MV-4-11 (cell line): ENCODE measurements around the gene MTFR2.
"Not testable (repeated sequence)": the region's sequence is repeated elsewhere in the genome, so short reads cannot be mapped to it uniquely, and the experiment has no call there.

Source experiments
- DNase-seq: peaks from one replicate; lab custom pipeline; 2025; lab: John Stamatoyannopoulos, UW

MTFR2 gene

GRCh38 chr6:136235233-136235564 lies 14.9 kb downstream of the MTFR2 start:
- DNase-seq: no peak

- DNase-seq: no peak
Measured at GRCh38 chr6:136232701-136233100, 17.4 kb downstream of the MTFR2 start.

- DNase-seq: no peak
Measured at GRCh38 chr6:136230219-136230853, 19.8 kb downstream of the MTFR2 start.

GRCh38 chr6:136228814-136229213 lies 21.3 kb downstream of the MTFR2 start:
- DNase-seq: peak; percentile 81

DNA sequence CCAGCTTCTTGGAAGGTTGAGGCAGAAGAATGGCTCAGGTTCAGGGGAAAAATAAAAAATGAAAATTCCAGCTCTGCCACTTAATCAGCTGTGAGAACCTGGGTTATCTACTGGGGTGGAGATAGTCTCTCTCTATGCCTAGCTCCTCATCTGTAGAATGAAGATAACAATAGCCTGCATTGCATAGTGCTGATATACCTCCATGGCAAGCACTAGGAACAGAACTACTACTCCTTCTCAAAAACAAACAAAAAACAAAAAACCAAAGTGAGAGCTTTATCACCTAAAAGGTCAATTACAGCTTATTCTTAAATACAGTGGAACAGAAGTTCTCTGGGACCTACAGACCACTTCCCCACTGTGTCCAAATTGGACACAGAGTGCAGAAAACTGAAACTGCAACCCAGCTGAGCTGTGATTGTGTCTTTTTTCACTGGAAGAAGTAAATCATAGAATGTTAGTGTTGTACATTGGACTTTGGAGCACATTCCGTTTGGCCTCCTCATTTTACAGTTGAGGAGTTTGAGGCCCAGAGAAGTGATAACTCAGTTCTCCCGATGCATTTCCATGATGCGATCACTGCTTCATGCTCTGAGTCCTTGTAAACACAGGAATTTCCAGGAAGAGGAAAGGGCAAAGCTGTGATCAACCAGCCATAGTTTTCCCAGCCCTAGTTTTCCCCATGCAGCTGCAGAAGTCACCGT lies 23.3 kb downstream of the MTFR2 start:
- peak; percentile 13 for DNase-seq

DNA sequence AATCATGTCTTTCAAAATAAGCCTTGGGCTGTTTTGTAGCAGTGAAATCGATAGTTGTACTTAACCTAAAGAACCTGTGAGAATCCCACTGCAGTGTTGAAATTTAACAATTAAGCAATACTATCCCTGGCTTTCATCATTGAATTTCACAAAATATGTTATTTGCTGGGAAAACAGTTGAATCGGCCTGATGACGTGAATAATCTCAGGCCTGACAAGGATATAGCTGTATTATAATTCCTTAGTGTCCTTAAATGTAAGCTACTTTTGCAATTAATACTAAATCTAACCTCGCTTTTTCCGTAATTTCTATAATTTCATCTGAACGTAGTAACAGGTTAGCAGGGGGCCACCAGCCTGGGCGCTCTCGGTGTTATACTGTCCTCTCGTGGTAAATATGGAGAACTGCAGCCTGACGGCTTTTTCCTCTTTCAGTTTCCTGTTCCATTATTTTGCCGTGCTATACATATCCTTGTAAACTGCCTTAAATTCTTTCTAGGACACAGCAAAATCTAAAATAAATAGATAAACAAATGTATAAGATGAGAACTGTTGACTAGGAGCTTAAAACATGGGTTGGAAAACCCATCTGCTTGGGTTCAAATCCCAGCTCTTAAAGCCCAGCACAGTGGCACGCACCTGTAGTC lies 24.0 kb downstream of the MTFR2 start:
- DNase-seq: peak; percentile 54

GRCh38 chr6:136225496-136225895 lies 24.6 kb downstream of the MTFR2 start:
- no peak for DNase-seq

DNA sequence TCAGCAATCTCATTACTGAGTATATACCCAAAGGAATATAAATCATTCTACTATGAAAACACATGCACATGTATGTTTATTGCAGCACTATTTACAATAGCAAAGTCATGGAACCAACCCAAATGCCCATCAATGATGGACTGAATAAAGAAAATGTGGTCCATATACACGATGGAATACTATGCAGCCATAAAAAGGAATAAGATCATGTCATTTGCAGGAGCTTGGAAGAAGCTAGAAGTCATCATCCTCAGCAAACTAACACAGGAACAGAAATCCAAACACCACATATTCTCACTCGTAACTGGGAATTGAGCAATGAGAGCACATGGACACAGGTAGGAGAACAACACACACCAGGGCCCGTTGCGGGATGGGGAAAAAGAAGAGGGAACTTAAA lies 25.1 kb downstream of the MTFR2 start:
- not testable (repeated sequence) for DNase-seq

- DNase-seq: no peak
Measured at GRCh38 chr6:136216503-136217401, 33.4 kb downstream of the MTFR2 start.

- DNase-seq: no peak
Measured at GRCh38 chr6:136213853-136214252, 36.3 kb downstream of the MTFR2 start.

DNA sequence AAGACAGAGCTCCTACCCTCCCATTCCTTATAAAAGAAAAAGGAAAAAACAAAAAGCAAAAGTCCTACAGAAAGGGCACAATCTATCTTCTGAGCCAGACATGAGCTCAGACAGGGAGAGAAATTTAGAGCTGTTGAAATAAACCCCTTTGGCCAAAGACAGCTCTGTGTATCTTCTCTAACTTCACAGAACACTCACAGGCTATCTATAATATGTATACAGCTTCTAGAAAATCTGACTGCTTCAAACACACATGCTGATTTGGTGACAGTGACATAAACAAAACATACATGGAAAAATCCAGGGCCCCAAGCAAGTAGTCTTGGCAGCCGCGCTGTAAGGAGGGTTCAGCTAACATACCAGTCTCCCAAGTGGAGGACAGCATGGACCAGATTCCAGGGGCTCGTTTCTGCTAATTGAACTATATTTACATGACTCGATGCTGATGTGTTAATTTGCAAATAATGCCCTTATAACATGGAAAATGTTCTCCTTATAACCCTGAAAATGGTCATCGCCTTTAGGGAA lies 37.0 kb downstream of the MTFR2 start:
- no peak for DNase-seq

DNA sequence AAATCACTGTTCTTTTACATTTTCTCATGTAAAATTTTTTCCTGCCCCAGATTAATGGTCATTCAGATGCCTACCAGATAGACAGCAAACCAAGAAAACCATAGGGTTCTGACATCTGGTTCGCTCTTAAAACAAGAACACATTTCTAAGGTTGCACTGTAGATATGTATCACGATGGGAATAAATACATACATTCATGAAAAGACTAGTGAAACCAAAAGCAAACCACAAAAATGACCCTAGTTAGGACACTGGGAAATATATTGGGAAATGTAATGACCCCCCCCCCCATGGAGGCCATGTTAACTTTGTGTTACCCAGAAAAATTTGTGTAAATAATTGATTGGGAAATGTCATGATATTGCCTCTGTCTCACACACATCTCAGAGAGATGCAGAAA lies 37.5 kb downstream of the MTFR2 start:
- DNase-seq: no peak

DNA sequence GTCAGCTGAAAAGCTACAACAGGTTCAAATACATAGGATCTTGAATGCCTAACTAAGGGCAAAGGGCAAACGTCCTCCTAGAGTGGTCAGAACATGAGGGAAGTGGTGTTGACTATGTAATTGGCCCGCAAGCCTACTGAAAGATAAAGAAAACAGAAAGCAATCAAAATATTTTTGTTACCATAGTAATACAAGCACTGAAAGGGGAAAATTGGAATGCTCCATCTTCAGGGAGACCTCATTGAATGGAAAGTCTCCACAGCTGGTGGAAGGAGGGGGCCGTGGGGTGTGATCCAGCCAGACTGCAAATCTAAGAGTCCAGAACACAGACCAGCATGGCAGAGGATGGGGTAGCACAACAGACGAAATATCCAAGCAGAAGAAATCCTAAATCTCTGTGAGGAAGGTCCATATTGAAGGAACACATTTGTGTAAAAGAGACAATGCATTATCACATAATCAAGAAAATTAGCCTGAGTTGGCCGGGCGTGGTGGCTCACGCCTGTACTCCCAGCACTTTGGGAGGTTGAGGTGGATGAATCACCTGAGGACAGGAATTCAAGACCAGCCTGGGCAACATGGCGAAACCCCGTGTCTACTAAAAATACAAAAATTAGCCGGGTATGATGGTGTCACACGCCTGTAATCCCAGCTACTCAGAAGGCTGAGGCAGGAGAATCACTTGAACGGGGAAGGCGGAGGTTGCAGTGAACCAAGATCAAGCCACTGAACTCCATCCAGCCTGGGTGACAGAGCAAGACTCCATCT lies 39.5 kb downstream of the MTFR2 start:
- DNase-seq: no peak

DNA sequence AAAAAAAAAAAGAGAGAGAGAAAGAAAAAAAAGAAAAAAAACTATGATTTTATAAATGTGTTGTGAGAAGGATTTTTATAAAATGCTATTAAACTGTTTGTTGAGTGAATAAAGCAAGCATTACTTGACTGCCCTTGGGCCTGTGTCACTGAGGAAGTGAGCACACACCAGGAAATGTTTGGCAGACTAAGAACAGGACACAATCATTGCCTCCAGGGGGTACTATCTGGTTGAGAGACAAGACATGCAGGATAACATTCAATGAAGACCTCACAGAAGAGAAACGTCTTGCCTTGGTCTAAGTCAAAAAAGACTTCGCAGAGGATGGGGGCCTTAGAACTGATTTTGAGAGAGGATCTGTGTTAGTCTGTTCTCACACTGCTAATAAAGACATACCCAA lies 40.6 kb downstream of the MTFR2 start:
- no peak for DNase-seq

GRCh38 chr6:136208783-136209182 lies 41.3 kb downstream of the MTFR2 start:
- DNase-seq: no peak

DNA sequence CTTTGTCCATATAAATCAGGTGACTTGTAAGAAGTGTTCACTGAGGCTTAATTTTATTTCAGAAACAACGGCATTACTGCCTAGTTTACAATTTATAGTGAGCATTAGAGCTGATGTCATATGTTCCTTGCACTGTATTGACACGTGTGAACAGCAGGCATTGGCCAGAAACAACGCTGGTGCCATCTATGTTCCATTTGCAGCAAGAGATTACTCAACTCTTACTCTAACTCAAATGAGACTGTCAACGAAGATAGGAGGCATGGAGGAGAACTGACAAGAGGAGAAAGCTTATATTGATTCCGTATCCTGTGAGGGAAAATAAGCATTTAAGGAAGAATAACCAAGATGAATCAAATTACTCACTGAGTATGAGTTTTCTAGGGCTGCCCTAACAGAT lies 48.4 kb downstream of the MTFR2 start:
- no peak for DNase-seq

- DNase-seq: no peak
Measured at GRCh38 chr6:136192902-136193301, 57.2 kb downstream of the MTFR2 start.

DNA sequence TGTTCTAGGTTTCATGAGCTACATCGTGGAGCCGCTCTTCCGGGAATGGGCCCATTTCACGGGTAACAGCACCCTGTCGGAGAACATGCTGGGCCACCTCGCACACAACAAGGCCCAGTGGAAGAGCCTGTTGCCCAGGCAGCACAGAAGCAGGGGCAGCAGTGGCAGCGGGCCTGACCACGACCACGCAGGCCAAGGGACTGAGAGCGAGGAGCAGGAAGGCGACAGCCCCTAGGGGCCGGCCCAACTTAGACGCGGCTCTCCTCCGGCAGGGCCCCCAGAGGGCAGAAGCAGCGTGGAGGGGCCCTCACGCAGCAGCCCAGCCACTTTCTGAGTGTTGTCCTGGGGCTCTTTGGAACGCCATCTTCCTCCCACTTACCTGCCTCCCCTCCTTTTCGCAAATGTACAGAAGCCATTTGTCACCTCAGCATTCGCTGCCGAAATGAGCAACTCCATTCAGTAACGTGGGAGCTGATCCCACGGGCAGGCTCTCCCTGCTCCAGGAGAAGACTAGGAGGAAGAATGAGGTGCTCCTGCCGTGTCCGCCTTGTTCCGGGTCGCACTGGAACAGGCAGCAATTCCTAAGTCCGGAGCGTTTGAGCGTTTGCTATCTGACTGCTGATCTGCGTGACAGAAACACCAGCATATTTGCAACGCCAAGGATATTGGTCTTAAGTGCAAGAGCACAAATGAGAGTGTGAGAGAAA lies 58.4 kb downstream of the MTFR2 start:
- DNase-seq: no peak

- no peak for DNase-seq
Measured at GRCh38 chr6:136189104-136189503, 61.0 kb downstream of the MTFR2 start.

DNA sequence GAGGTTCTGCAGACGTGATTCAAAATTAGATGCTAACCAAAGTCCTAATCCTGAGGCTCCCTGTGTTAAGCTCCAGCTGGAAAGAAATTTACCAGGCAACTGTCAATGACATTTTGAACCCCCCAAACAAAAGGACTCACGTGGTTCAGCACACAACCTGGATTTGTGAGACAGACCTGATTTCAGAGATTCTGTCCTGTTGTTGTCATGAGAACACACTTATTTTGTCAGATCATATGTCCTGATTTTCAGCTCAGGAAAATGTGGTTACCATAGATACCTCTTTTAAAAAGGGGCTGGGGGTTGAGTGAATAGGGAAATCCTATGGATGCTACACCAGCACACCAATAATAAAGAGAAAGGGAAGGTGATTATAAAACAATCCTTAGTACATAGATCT lies 61.6 kb downstream of the MTFR2 start:
- no peak for DNase-seq

- DNase-seq: no peak
Measured at GRCh38 chr6:136186363-136186762, 63.7 kb downstream of the MTFR2 start.
